Measurements from ENCODE around the gene RNU6-1.

DNA sequence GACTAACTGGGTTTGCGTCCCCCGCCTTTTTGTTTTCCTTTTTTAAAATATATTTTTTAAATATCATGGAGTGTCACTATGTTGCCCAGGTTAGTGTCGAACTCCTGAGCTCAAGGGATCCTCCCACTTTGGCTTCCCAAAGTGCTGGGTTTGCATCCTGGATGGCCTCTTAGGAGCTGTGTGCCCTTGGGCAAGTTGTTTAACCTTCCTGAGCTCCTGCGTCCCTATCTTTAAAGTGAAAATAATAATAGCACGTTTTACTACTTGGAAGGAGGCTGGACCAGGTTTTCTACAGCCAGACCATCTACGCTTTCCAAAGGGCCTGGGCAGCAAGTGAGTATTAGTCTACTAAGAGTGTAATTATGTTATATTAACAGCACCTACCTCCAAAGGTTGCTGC is 44.2 kb upstream of the RNU6-1 start:
- TF ChIP-seq EZH2 (IDR thresholded peaks at IDR 0.05), result no peak
- TF ChIP-seq POLR2AphosphoS5 (IDR thresholded peaks at IDR 0.05; ENCODE audit: borderline replicate concordance, low read depth, low read length), result no peak

Data from SK-N-MC (cell line).